Measurements from ENCODE around the gene AKR1D1.
"Not testable (repeated sequence)": the region's sequence is repeated elsewhere in the genome, so short reads cannot be mapped to it uniquely, and the experiment has no call there.

AKR1D1 gene, protein sequence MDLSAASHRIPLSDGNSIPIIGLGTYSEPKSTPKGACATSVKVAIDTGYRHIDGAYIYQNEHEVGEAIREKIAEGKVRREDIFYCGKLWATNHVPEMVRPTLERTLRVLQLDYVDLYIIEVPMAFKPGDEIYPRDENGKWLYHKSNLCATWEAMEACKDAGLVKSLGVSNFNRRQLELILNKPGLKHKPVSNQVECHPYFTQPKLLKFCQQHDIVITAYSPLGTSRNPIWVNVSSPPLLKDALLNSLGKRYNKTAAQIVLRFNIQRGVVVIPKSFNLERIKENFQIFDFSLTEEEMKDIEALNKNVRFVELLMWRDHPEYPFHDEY

DNA sequence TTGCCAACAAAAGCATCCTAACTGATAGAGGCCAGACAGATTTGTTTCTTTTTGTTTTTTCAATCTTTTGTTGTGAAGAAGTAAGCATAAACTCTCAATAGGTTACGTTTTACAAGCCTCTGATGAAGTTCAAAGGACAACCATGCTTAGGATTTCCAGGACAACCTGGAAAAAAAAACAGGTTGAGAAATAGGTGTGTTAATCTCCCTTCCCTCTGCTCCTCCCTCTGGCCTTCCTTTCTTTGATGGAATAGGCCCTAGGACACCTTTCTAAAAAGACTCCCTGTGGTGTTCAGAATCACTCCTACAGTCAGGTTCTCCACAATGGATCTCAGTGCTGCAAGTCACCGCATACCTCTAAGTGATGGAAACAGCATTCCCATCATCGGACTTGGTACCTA is at the start of gene AKR1D1:
AKR1D1 (plus strand) TSS at position 264 of the 400 bp plus-strand sequence; CDS start at position 324, 60 bp downstream.
- DNase-seq (ENCODE audit: low spot score), result no peak

- no peak for DNase-seq (ENCODE audit: low spot score)
Observed at GRCh38 chr7:138027100-138027499, 49.2 kb upstream of the AKR1D1 start.

GRCh38 chr7:138029126-138029525 is 47.1 kb upstream of the AKR1D1 start:
- DNase-seq (ENCODE audit: low spot score), result no peak

DNA sequence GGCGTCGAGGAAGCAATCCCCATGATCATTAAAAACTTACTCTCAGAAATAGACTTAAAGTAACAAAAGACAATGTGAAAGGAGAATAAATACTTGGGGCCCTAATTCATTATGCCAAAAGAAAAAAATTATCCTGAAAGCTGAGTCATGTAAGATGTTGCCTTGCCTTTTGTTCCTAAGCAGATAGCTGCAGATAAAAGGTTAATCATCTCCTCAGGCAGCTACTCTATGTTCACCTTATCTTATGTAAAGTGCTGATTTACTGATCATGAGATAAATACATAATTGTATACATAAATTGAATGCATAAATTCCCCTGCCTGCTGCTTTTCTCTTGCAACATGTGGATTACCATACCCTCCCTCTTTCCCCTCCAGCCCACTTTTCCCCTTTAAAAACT is 46.3 kb upstream of the AKR1D1 start:
- no peak for DNase-seq (ENCODE audit: low spot score)

GRCh38 chr7:138030679-138031351 is 45.4 kb upstream of the AKR1D1 start:
- DNase-seq (ENCODE audit: low spot score), result no peak

GRCh38 chr7:138032186-138032585 is 44.1 kb upstream of the AKR1D1 start:
- DNase-seq (ENCODE audit: low spot score), result no peak

- no peak for DNase-seq (ENCODE audit: low spot score)
Observed at GRCh38 chr7:138032770-138033169, 43.5 kb upstream of the AKR1D1 start.

GRCh38 chr7:138033241-138033640 is 43.0 kb upstream of the AKR1D1 start:
- no peak for DNase-seq (ENCODE audit: low spot score)

DNA sequence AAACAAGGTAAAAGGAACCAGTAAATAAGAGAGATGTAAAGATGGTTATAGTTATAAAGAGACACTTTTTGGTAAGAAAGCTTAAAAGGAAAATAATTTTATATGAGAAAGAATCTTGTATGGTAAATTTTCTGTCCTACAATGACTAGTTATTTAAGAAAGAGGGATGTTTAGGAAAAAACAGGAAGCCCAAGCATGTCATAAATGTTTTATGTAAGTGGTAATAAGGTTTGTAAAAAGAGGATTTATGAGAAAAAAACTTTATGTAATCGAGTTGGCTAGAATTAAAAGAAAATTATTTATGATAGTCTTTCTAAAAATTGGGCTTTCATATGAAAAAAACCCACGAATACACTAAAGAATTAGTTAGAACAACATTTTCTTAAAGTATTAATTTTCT is 40.1 kb upstream of the AKR1D1 start:
- no peak for DNase-seq (ENCODE audit: low spot score)

DNA sequence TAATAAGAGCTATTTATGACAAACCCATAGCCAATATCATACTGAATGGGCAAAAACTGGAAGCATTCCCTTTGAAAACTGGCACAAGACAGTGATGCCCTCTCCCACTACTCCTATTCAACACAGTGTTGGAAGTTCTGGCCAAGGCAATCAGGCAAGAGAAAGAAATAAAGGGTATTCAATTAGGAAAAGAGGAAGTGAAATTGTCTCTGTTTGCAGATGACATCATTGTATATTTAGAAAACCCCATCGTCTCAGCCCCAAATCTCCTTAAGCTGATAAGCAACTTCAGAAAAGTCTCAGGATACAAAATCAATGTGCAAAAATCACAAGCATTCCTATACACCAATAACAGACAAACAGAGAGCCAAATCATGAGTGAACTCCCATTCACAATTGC is 36.2 kb upstream of the AKR1D1 start:
- not testable (repeated sequence) for DNase-seq (ENCODE audit: low spot score)

- no peak for DNase-seq (ENCODE audit: low spot score)
Observed at GRCh38 chr7:138044897-138045296, 31.4 kb upstream of the AKR1D1 start.

DNA sequence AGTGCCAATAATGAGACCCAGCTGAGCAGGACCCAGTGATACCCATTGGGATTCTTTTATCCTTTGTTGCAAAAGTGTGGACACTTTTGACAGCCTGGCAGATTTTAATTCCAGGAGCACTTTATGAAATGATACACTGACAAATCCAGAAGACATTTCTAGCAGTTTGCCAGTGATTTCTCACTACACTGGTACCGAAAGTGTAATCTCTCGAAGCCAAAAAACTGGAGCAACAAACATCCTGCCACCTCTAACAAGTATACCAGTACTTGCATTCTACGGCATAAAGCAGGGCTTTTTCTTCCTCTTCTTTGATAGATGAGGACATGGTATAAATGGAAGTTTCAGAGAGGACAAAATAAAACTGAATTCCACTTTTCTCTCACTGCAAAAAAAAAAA is 28.4 kb upstream of the AKR1D1 start:
- no peak for DNase-seq (ENCODE audit: low spot score)

DNA sequence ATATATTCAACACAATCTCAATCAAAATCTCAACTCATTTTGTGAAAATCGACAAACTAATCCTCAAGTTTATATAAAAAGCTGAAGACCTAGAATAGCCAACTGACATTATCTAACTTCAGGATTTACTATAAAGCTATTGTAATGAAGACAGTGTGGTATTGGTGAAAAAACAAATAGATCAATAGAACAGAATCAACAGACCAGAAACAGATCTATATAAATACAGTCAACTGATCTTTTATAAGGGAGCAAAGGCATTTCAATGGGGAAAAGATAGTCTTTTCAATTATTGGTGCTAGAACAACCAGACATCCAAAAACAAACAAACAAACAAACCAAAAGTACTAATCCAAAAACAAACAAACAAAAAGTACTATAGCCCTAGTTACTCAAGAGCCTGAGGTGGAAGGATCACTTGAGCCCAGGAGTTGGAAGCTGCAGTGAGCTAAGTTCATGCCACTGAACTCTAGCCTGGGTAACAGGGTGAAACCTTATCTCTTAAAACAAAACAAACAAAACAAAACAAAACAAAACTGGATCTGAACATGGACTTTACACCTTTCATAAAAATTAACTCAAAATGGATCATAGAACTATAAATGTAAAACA is 26.6 kb upstream of the AKR1D1 start:
- DNase-seq (ENCODE audit: low spot score), result no peak

- DNase-seq (ENCODE audit: low spot score), result not testable (repeated sequence)
Observed at GRCh38 chr7:138051712-138052247, 24.5 kb upstream of the AKR1D1 start.

DNA sequence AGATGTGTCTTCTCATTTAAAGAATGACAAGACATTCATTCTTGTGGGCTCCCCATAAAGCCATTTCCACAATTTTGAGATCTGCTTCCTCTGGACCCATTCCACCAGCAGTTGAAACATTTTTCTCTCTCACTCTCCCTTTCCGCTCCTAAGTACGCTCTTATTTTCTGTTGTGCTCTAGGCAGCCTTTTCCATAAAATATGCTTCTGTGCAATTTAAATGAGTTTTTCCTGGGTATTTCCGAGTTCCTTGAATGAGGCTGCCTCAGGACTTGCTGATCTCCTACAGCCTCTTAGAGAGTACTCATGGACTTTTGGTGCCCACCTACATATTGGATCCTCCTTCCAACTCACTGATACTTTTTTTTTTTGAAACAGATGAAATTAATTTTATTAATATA is 23.6 kb upstream of the AKR1D1 start:
- no peak for DNase-seq (ENCODE audit: low spot score)

DNA sequence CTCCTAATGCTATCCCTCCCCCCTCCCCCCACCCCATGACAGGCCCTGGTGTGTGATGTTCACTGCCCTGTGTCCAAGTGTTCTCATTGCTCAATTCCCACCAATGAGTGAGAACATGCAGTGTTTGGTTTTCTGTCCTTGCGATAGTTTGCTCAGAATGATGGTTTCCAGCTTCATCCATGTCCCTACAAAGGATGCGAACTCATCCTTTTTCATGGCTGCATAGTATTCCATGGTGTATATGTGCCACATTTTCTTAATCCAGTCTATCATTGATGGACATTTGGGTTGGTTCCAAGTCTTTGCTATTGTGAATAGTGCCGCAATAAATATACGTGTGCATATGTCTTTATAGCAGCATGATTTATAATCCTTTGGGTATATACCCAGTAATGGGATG is 20.6 kb upstream of the AKR1D1 start:
- DNase-seq (ENCODE audit: low spot score), result not testable (repeated sequence)

DNA sequence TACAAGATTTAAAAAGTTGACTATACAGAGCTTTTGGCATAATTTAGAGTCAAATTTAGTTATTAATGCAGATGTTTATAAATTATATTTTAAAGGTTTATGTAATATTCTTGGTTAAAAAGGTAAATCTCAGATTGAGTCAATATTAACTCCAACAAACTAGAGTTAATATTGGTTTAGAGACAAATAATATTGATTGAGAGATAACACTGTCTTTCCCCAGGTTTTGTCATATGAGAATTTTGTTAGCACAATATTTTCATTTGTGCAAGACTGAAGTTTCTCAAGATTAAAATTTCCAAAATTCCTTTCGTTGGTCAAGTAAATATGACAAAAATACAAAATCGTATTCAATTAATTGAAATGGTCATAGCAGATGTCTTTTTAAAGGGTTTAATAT is 12.9 kb upstream of the AKR1D1 start:
- no peak for DNase-seq (ENCODE audit: low spot score)

- DNase-seq (ENCODE audit: low spot score), result no peak
Observed at GRCh38 chr7:138064856-138065357, 11.4 kb upstream of the AKR1D1 start.

DNA sequence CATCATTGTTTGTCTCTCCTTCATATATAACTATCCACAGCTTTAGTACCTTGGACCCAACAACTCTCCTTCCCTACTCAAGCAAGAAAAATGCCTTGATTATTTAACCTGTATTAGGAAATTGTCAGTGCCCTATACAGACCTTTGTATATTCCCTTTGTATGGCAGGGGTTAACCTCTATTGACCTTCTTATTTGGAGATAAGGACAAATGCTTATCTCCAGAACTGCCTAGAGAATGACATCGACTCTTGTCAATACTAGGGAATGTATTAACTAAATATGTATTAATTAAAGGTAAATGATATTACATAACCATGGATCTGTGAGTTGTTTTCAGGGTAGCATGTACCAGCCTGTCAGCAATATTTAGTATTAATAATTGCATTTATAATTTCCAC is 10.4 kb upstream of the AKR1D1 start:
- DNase-seq (ENCODE audit: low spot score), result no peak

DNA sequence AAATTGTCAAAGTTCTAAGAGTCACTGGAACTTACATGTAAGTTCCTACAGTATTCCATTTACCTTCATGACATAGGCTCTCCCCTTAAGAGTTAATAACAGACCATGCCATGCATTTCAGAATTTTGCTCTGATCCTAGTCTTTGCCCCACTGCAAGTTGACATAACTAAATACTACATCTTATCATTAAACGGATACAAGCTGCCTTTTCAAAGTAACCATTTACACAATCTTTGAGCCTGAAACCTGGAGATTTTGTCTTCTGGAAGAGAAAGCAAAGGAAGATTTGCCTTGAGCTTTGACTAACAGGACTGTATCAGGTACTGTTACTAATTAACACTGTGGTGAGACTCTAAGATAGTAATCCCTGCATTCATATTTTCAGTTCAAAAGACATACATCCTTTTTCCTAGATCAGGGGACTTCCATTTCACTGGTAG is 9.3 kb upstream of the AKR1D1 start:
- no peak for DNase-seq (ENCODE audit: low spot score)

DNA sequence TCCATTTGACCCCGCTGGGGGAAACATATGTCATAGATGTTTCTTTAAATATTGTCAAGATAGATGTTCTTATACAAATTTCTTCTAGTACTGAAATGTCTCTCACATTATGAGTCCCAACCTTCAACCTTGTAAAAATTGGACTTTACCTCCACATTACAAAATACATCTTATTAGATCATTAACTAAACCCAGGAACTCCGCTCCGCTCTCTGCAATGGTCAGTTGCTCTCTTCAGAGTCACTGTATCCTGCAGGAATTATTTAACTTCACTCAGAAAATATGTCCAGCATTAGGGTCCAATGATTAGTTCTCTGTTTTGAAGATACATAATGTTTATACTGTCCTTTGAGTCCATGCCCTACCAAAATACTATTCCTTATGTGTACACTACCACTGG is 8.5 kb upstream of the AKR1D1 start:
- DNase-seq (ENCODE audit: low spot score), result no peak

- no peak for DNase-seq (ENCODE audit: low spot score)
Observed at GRCh38 chr7:138070908-138071307, 5.4 kb upstream of the AKR1D1 start.

- DNase-seq (ENCODE audit: low spot score), result no peak
Observed at GRCh38 chr7:138072726-138073125, 3.5 kb upstream of the AKR1D1 start.

Data from hematopoietic multipotent progenitor cell treated with erythropoietin and hydrocortisone succinate and interleukin-3 and kit ligand, for 17 days (in vitro differentiated cells).